OCI-LY7 (cell line): ENCODE data around the gene GMPPA. TPM values are rescaled to one million over a fixed set of nuclear protein-coding genes. Genes with fewer than 3 reads are reported as not detected.

Experiments
- BruUV-seq: library from RNA; stranded (reverse); fragments of 400-500 nt; replicated peaks from 2 replicates; lab custom pipeline; 2021; lab: Mats Ljungman, UMichigan
- CTCF ChIA-PET: fragments of 300-600 bp; sonication (Branson Sonifier 250); formaldehyde crosslinking; loops from one replicate; lab custom pipeline; 2022; ENCODE audit warnings: antibody characterized with exemption; ENCODE audit not compliant: unreplicated experiment; lab: Charles Lee
- POLR2A ChIA-PET: fragments of 300-600 bp; sonication (Branson Sonifier 250); formaldehyde crosslinking; loops from one replicate; lab custom pipeline; 2022; ENCODE audit warnings: antibody characterized with exemption; lab: Charles Lee
- DNase-seq: peaks from one replicate; pipeline ENCODE4 v3.0.0-alpha.2; 2015; ENCODE audit warnings: low spot score
- H2AFZ ChIP-seq: fragments of 200-600 bp; sonication (generic), shearing (Covaris generic); 2 replicates; pipeline ENCODE4 v1.6.1; 2014; ENCODE audit warnings: mild to moderate bottlenecking, antibody characterized with exemption, low read length, moderate library complexity
- H3K27ac ChIP-seq: fragments of 200-600 bp; sonication (generic); 2 replicates; pipeline ENCODE4 v1.5.1; 2014; ENCODE audit warnings: mixed run types, low read depth, mild to moderate bottlenecking, moderate library complexity, low read length, inconsistent platforms; ENCODE audit not compliant: poor library complexity, severe bottlenecking
- H3K36me3 ChIP-seq: fragments of 200-600 bp; sonication (generic); 2 replicates; pipeline ENCODE4 v1.6.1; 2014; ENCODE audit warnings: mild to moderate bottlenecking, antibody characterized with exemption, low read length, moderate library complexity, mixed read lengths; ENCODE audit not compliant: insufficient read depth
- H3K4me1 ChIP-seq: fragments of 200-600 bp; sonication (generic); 2 replicates; pipeline ENCODE4 v1.5.1; 2014; ENCODE audit warnings: mild to moderate bottlenecking, low read length; ENCODE audit not compliant: insufficient read depth, poor library complexity, severe bottlenecking
- H3K4me2 ChIP-seq: fragments of 200-600 bp; sonication (generic); 2 replicates; pipeline ENCODE4 v1.6.1; 2014; ENCODE audit warnings: mild to moderate bottlenecking, low read length
- H3K4me3 ChIP-seq: fragments of 200-600 bp; sonication (generic); 2 replicates; pipeline ENCODE4 v1.5.1; 2014; ENCODE audit warnings: mild to moderate bottlenecking, low read depth, low read length; ENCODE audit not compliant: poor library complexity, severe bottlenecking
- H3K79me2 ChIP-seq: fragments of 200-600 bp; sonication (generic); 2 replicates; pipeline ENCODE4 v1.6.1; 2016; ENCODE audit warnings: low read depth, mild to moderate bottlenecking, low read length, moderate library complexity, mixed read lengths; ENCODE audit not compliant: insufficient read depth
- H3K9me2 ChIP-seq: fragments of 200-600 bp; sonication (generic); 2 replicates; pipeline ENCODE4 v1.6.1; 2016; ENCODE audit warnings: mild to moderate bottlenecking, low read length, mixed read lengths; ENCODE audit not compliant: insufficient read depth
- H3K9me3 ChIP-seq: fragments of 200-600 bp; sonication (generic); 2 replicates; pipeline ENCODE4 v1.6.1; 2014; ENCODE audit warnings: mild to moderate bottlenecking, mixed run types, low read length, mixed read lengths
- H4K20me1 ChIP-seq: fragments of 200-600 bp; sonication (generic); 2 replicates; pipeline ENCODE4 v1.6.1; 2014; ENCODE audit warnings: mild to moderate bottlenecking, antibody characterized with exemption, low read length, moderate library complexity, mixed read lengths; ENCODE audit not compliant: insufficient read depth
- EZH2phosphoT487 ChIP-seq: fragments of 200-600 bp; sonication (generic); IDR thresholded peaks from 2 replicates; pipeline ENCODE4 v1.6.1; 2018; ENCODE audit warnings: low read depth, borderline replicate concordance, mild to moderate bottlenecking, mixed run types, antibody characterized with exemption, low read length, moderate library complexity, mixed read lengths
- intact Hi-C: fragments of 100-400 bp; cut with micrococcal nuclease; formaldehyde crosslinking; loops from one replicate; pipeline ENCODE4 v1.10.0; 2022; ENCODE audit not compliant: unreplicated experiment
- total RNA-seq, 2 experiments: library from RNA; depleted of rRNA in 1 of 2; stranded (reverse); fragments of >200 nt in 1 of 2; shearing (Covaris generic) in 1 of 2; gene quantifications; 2 replicates each; pipeline ENCODE4 v1.2.3, GENCODE V29; 2014 to 2022
- TF ChIP-seq, protein P1 (sequence below): fragments of 200-600 bp; sonication (generic); conservative IDR thresholded peaks from 2 replicates; pipeline ENCODE4 v1.5.1; 2014; ENCODE audit warnings: mild to moderate bottlenecking, antibody characterized with exemption, low read length, moderate library complexity, mixed read lengths

The GMPPA gene
- total RNA-seq, 2 experiments from 2014 or later = 28.4 to 46.4 TPM

DNA sequence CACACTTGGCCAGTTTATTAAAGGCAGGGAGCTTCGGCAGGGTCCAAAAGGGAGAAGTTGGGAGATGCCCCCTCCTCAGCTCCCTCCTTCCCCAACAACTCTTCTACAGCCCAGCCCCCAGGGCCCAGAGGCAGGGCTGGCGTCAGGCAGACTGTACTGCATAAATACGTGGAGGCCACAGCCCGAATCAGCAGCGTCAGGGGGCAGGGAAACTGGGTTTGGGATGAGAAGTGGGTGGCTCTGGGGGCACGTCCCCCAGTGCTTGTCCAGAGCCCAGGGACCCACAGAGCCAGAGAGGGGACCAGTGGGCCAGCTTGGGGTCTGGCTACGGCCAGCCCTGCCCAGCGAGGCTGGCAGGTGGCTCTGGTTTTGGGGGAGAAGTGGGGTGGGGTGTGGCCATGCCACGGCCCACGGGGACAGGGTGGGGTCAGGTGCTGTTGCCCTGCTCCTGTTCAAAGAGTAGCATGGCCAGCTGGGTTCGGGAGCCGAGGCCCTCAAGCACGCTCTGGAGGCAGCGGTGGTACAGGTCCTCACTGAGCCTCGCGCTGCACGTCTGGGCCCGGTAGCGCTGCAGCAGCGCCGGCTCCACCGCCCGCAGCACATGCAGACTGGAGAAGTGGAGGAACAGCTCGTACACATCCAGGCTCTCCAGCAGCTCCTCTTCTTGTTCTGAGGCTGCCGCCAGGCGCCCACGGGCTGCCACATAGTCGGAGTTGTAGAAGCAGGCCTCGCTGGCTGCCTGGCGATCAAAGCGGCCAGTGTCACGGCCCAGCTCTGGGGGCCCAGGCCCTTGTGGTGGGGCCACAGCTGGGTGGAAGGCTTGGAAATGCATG, 40.5 kb downstream of the GMPPA start:
- ChIA-PET CTCF (interaction anchor here (2.0 kb wide), 1 partner anchor 9 kb away, joined by 6 read pairs; no protein-coding TSS in a partner anchor), POLR2A (no interaction called here)
- peaks cover 24% of the 10 kb centered on the region for H3K36me3 ChIP-seq
- DNase-seq = no peak
- TF ChIP-seq, protein P1, sequence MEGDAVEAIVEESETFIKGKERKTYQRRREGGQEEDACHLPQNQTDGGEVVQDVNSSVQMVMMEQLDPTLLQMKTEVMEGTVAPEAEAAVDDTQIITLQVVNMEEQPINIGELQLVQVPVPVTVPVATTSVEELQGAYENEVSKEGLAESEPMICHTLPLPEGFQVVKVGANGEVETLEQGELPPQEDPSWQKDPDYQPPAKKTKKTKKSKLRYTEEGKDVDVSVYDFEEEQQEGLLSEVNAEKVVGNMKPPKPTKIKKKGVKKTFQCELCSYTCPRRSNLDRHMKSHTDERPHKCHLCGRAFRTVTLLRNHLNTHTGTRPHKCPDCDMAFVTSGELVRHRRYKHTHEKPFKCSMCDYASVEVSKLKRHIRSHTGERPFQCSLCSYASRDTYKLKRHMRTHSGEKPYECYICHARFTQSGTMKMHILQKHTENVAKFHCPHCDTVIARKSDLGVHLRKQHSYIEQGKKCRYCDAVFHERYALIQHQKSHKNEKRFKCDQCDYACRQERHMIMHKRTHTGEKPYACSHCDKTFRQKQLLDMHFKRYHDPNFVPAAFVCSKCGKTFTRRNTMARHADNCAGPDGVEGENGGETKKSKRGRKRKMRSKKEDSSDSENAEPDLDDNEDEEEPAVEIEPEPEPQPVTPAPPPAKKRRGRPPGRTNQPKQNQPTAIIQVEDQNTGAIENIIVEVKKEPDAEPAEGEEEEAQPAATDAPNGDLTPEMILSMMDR = no peak
- no peak for TF ChIP-seq EZH2phosphoT487
- no peaks in the 10 kb centered on the region for H3K9me3 ChIP-seq
- no peak overlapping the region for H3K4me3 ChIP-seq
- no peak overlapping the region for H3K27ac ChIP-seq
- no peaks in the 10 kb centered on the region for H3K9me2 ChIP-seq
- 0 out of 2 replicates have a peak, but pooled peaks cover 5% of the 10 kb centered on the region for H4K20me1 ChIP-seq
- H3K4me1 ChIP-seq = no peaks in the 10 kb centered on the region
- no peak overlapping the region for H3K4me2 ChIP-seq
- H2AFZ ChIP-seq = no peak overlapping the region
- BruUV-seq = no TSS peak
- intact Hi-C loops = no loop called here
- H3K79me2 ChIP-seq = peaks cover 9% of the 10 kb centered on the region; the same call in 1 of the 2 replicates

DNA sequence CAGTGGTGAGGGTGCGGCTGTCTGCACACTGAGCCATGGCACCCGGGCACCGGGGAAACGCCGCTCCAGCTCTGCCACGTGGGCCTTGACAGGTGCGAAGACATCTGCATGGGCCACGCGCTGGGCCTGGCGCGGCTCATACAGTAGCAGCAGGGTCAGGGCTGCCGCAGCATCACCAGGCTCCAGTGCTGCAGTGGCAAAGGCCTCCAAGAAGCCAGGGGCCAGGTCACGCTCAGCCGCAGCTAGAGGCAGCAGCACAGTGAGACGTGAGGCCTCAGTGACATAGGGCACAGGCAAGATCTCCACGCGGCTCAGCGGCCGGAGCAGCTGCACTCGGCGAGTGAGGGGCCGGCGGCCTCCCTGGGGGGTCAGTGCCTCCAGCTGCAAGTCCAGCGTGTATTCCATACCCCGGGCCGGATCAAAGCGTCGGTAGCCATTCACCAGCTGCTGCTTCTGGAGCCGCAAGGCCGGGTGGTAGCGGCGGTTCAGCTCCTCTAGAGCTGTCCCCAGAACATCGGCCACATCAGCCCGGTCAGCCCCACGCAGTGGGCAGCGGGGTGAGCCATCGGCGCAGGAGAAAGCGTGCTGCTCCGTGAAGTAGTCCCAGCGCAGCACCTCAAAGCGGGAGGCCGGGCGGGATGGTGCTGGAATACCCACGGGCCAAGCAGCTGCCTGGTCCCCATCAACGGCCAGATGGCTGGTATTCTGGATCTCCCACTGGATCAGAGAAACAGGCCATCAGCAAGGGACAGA, 41.4 kb downstream of the GMPPA start:
- Histone ChIP-seq H4K20me1 (0 out of 2 replicates have a peak, but pooled peaks cover 5% of the 10 kb centered on the region), H3K36me3 (peaks cover 24% of the 10 kb centered on the region), H3K4me2 (no peak overlapping the region), H2AFZ (no peak overlapping the region), H3K4me3 (no peak overlapping the region), H3K9me3 (no peaks in the 10 kb centered on the region), H3K9me2 (no peaks in the 10 kb centered on the region), H3K4me1 (no peaks in the 10 kb centered on the region), H3K27ac (no peak overlapping the region), H3K79me2 (peaks cover 9% of the 10 kb centered on the region; the same call in 1 of the 2 replicates)
- no peak for DNase-seq
- intact Hi-C loops = loop anchor here (5.0 kb wide), 2 partner anchors 153 to 363 kb away; partner anchors contain the start of genes CNPPD1, DNPEP and RETREG2
- no TSS peak for BruUV-seq
- CTCF ChIA-PET = interaction anchor here (0.6 to 2.0 kb wide), 3 partner anchors 10 to 43 kb away, joined by 3 to 6 read pairs (median 5); partner anchors contain the start of gene GMPPA
- no peak for TF ChIP-seq EZH2phosphoT487
- TF ChIP-seq, protein P1 = no peak
- POLR2A ChIA-PET = no interaction called here
